SK-N-MC (cell line): ENCODE results near the gene OR2AJ1.

Experiments
- EZH2 ChIP-seq: fragments of 200-600 bp; sonication (generic); IDR thresholded peaks from one replicate; pipeline ENCODE4 v1.6.1; 2017; ENCODE audit warnings: antibody characterized with exemption
- POLR2AphosphoS5 ChIP-seq: IDR thresholded peaks from 2 replicates; pipeline ENCODE4 v1.6.1; 2012; ENCODE audit warnings: mild to moderate bottlenecking, low read depth, low read length, borderline replicate concordance

DNA sequence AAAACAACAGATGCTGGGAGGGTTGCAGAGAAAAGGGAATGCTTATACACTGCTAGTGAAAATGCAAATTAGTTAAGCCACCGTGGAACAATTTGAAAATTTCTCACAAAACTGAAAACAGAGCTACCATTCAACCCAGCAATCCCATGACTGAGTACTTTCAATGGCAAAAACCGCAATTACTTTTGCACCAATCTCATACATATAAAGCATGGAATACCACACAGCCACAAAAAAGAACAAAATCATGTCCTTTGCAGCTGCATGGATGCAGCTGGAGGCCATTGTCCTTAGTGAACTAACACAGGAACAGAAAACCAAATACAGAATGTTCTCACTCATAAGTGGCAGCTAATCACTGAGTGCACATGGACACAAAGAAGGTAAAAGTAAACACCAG, 10.9 kb upstream of the OR2AJ1 start:
- no peak for TF ChIP-seq EZH2
- TF ChIP-seq POLR2AphosphoS5, result no peak
